Hepatocyte (in vitro differentiated cells): Measurements from ENCODE around the gene MIGA2. TPM values are rescaled to one million over a fixed set of nuclear protein-coding genes. Genes with fewer than 3 reads are reported as not detected.

Source experiments
- DNase-seq: peaks from one replicate; pipeline ENCODE4 v3.0.0-alpha.2; 2016; ENCODE audit warnings: low spot score
- H2AFZ ChIP-seq: fragments of 200-600 bp; sonication (generic); 2 replicates; pipeline ENCODE4 v1.6.0; 2016; ENCODE audit warnings: antibody characterized with exemption, mild to moderate bottlenecking
- H3K27ac ChIP-seq: fragments of 200-600 bp; sonication (generic); 2 replicates; pipeline ENCODE4 v1.5.1; 2016; ENCODE audit warnings: mild to moderate bottlenecking
- H3K27me3 ChIP-seq: fragments of 200-600 bp; sonication (generic); 2 replicates; pipeline ENCODE4 v1.6.1; 2016
- H3K36me3 ChIP-seq: fragments of 200-600 bp; sonication (generic); replicated peaks from 2 replicates; pipeline ENCODE4 v1.5.1; 2016; ENCODE audit warnings: low read depth; ENCODE audit not compliant: insufficient read depth
- H3K4me1 ChIP-seq: fragments of 200-600 bp; sonication (generic); 2 replicates; pipeline ENCODE4 v1.5.1; 2016; ENCODE audit warnings: mild to moderate bottlenecking, moderate library complexity; ENCODE audit not compliant: insufficient read depth
- H3K4me2 ChIP-seq: fragments of 200-600 bp; sonication (generic); 2 replicates; pipeline ENCODE4 v1.6.0; 2016
- H3K4me3 ChIP-seq: fragments of 200-600 bp; sonication (generic); 2 replicates; pipeline ENCODE4 v1.5.1; 2016; ENCODE audit warnings: mild to moderate bottlenecking
- H3K79me2 ChIP-seq: fragments of 200-600 bp; sonication (generic); 2 replicates; pipeline ENCODE4 v1.6.0; 2017; ENCODE audit warnings: mild to moderate bottlenecking
- H3K9me2 ChIP-seq: fragments of 200-600 bp; sonication (generic); replicated peaks from 2 replicates; pipeline ENCODE4 v1.6.0; 2017; ENCODE audit warnings: mild to moderate bottlenecking; ENCODE audit not compliant: insufficient read depth
- H3K9me3 ChIP-seq: fragments of 200-600 bp; sonication (generic); 2 replicates; pipeline ENCODE4 v1.5.1; 2016; ENCODE audit warnings: low read depth, mild to moderate bottlenecking
- H4K20me1 ChIP-seq: fragments of 200-600 bp; sonication (generic); 2 replicates; pipeline ENCODE4 v1.6.0; 2016; ENCODE audit warnings: mild to moderate bottlenecking; ENCODE audit not compliant: insufficient read depth, poor library complexity, severe bottlenecking
- EZH2 ChIP-seq: fragments of 200-600 bp; sonication (generic); IDR thresholded peaks from 2 replicates; pipeline ENCODE4 v1.6.1; 2016; ENCODE audit warnings: antibody characterized with exemption, mild to moderate bottlenecking, borderline replicate concordance
- EZH2phosphoT487 ChIP-seq: fragments of 200-600 bp; sonication (generic); IDR thresholded peaks from one replicate; pipeline ENCODE4 v1.6.1; 2018; ENCODE audit warnings: antibody characterized with exemption, mild to moderate bottlenecking, low read depth, moderate library complexity; ENCODE audit not compliant: unreplicated experiment, severe bottlenecking
- WGBS: methylation state at CpG from one replicate; pipeline ENCODE4 v1.1.6; 2016; ENCODE audit warnings: low lambda C conversion rate; ENCODE audit errors: missing lambda C conversion rate; 5-methylcytosine and 5-hydroxymethylcytosine counted together
- polyA plus RNA-seq: library from polyadenylated mRNA; unstranded; fragments of >200 nt; fragmentation: Nextera tagmentation; extraction: Ambion mirVana; gene quantifications from 2 replicates; pipeline ENCODE4 v1.2.1, GENCODE V29; 2016
- total RNA-seq: library from RNA; depleted of rRNA; stranded (reverse); fragments of >200 nt; gene quantifications from 2 replicates; pipeline ENCODE4 v1.2.3, GENCODE V29; 2014
- TF ChIP-seq, protein P1 (sequence below): fragments of 200-600 bp; sonication (generic); IDR thresholded peaks from 2 replicates; pipeline ENCODE4 v1.5.1; 2016; ENCODE audit warnings: antibody characterized with exemption, mild to moderate bottlenecking; ENCODE audit not compliant: poor library complexity

Gene MIGA2
- total and polyA plus RNA-seq, 2 experiments from 2014 or later, result 23.4 to 29.5 TPM

DNA sequence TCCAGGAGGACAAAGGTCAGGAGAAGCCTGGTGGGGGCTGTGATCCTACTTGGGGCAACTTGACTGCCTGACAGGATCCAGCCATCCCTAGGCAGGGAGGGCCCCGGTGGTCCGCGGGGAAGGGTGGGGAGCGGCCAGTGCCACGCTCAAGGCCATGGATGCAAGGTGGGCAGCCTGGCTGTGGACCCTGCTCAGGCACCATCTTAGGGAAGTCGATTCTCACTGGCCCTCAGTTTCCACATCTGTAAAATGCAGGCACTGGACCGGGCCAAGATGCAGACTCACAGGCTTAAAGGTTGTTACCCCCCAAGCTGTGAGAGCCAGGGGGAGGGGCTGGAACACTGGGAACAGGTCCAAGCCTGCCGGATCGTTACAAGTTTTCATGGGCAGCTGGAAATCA, 35.7 kb downstream of the MIGA2 start:
- H3K4me3 ChIP-seq, result no peak overlapping the region
- H3K4me2 ChIP-seq, result no peak overlapping the region
- H3K4me1 ChIP-seq, result no peaks in the 10 kb centered on the region
- no peaks in the 10 kb centered on the region for H3K36me3 ChIP-seq
- no peaks in the 10 kb centered on the region for H3K79me2 ChIP-seq
- H3K27me3 ChIP-seq, result no peaks in the 10 kb centered on the region
- WGBS, result 80% methylated on average over 8 of the region's 9 CpGs
- no peaks in the 10 kb centered on the region for H3K9me3 ChIP-seq
- H3K27ac ChIP-seq, result no peak overlapping the region
- TF ChIP-seq EZH2, result no peak
- TF ChIP-seq, protein P1, sequence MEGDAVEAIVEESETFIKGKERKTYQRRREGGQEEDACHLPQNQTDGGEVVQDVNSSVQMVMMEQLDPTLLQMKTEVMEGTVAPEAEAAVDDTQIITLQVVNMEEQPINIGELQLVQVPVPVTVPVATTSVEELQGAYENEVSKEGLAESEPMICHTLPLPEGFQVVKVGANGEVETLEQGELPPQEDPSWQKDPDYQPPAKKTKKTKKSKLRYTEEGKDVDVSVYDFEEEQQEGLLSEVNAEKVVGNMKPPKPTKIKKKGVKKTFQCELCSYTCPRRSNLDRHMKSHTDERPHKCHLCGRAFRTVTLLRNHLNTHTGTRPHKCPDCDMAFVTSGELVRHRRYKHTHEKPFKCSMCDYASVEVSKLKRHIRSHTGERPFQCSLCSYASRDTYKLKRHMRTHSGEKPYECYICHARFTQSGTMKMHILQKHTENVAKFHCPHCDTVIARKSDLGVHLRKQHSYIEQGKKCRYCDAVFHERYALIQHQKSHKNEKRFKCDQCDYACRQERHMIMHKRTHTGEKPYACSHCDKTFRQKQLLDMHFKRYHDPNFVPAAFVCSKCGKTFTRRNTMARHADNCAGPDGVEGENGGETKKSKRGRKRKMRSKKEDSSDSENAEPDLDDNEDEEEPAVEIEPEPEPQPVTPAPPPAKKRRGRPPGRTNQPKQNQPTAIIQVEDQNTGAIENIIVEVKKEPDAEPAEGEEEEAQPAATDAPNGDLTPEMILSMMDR, result no peak
- TF ChIP-seq EZH2phosphoT487, result no peak
- no peak overlapping the region for H2AFZ ChIP-seq
- no peaks in the 10 kb centered on the region for H3K9me2 ChIP-seq
- no peak for DNase-seq
- no peaks in the 10 kb centered on the region for H4K20me1 ChIP-seq

DNA sequence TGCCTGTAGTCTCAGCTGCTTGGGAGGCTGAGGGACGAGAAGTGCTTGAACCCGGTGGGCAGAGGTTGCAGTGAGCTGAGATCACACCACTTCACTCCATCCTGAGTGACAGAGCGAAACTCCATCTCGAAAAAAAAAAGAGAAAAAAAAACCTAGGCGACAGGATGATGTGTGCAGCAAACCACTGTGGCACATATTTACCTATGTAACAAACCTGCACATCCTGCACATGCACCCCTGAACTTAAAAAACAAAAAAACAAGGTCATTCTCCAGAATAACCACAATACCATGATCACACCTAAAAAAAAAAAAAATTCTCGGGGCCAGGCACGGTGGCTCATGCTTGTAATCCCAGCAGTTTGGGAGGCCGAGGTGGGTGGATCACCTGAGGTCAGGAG, 37.0 kb downstream of the MIGA2 start:
- 94% methylated on average over 8 of the region's 8 CpGs for WGBS
- Histone ChIP-seq H3K9me2 (no peaks in the 10 kb centered on the region), H4K20me1 (no peaks in the 10 kb centered on the region), H3K27ac (no peak overlapping the region), H3K79me2 (no peaks in the 10 kb centered on the region), H2AFZ (no peak overlapping the region), H3K9me3 (no peaks in the 10 kb centered on the region), H3K36me3 (no peaks in the 10 kb centered on the region), H3K4me2 (no peak overlapping the region), H3K4me1 (no peaks in the 10 kb centered on the region), H3K4me3 (no peak overlapping the region), H3K27me3 (no peaks in the 10 kb centered on the region)
- DNase-seq, result no peak
- TF ChIP-seq, protein P1, result no peak
- TF ChIP-seq EZH2, result no peak
- TF ChIP-seq EZH2phosphoT487, result no peak

DNA sequence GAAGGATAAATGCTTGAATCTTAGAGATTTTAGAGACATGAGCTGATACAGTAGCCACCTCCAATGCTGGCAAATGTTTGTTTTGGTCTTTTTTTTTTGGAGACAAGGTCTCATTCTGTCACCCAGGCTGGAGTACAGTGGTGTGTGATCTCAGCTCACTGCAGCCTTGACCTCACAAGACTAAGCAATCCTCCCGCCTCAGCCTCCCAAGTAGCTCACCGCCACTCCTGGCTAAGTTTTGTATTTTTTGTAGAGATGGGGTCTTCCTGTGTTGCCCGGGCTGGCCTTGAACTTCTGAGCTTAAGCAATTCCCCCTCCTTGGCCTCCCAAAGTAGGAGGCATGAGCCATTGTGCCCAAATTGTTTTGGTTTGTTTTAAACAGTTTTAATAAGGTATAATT, 37.7 kb downstream of the MIGA2 start:
- H4K20me1 ChIP-seq, result no peaks in the 10 kb centered on the region
- no peak for DNase-seq
- no peaks in the 10 kb centered on the region for H3K9me3 ChIP-seq
- no peaks in the 10 kb centered on the region for H3K79me2 ChIP-seq
- H3K4me2 ChIP-seq, result no peak overlapping the region
- no peaks in the 10 kb centered on the region for H3K4me1 ChIP-seq
- no peaks in the 10 kb centered on the region for H3K9me2 ChIP-seq
- H3K4me3 ChIP-seq, result no peak overlapping the region
- H3K27me3 ChIP-seq, result no peaks in the 10 kb centered on the region
- WGBS, result 94% methylated on average over 3 of the region's 3 CpGs
- no peak overlapping the region for H2AFZ ChIP-seq
- H3K36me3 ChIP-seq, result no peaks in the 10 kb centered on the region
- TF ChIP-seq, protein P1, result no peak
- no peak for TF ChIP-seq EZH2phosphoT487
- no peak overlapping the region for H3K27ac ChIP-seq

DNA sequence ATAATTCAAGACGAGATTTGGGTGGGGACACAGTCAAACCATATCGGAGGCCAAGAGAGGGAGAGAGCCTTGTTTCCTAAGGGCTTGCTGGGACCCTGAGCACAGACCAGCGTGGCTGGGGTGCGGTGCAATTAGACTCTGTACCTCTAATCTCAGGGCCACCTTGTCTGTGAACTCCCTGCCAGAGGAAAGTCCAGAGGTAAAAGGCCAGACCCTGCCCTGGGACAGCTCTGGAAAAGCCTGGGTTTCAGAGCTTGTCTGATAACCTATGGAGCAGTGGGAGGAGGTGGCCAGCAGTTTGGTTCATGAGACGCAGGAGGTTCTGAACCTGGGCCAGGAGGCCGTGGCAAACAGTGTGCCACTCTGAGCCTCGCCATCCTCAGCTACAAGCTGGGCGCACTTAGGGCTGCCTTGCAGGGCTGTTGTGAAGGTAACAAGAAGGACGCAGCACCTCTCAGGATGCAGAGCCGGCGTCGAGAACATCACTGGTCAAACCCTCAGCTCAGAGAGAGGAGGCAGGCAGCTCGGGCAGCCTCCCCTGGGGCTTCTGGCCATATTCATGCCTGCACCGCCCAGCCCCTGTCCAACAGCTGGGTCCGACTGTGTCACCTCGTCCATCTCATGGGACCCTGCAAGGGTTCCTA, 39.7 kb downstream of the MIGA2 start:
- 85% methylated on average over 16 of the region's 16 CpGs for WGBS
- no peak for TF ChIP-seq EZH2phosphoT487
- TF ChIP-seq EZH2, result no peak
- TF ChIP-seq, protein P1, result no peak
- H3K9me2 ChIP-seq, result no peaks in the 10 kb centered on the region
- H3K36me3 ChIP-seq, result no peaks in the 10 kb centered on the region
- no peaks in the 10 kb centered on the region for H4K20me1 ChIP-seq
- H3K27me3 ChIP-seq, result no peaks in the 10 kb centered on the region
- H3K4me2 ChIP-seq, result no peak overlapping the region
- no peak overlapping the region for H2AFZ ChIP-seq
- H3K27ac ChIP-seq, result peak overlapping the region; percentile 37
- no peaks in the 10 kb centered on the region for H3K4me1 ChIP-seq
- H3K9me3 ChIP-seq, result no peaks in the 10 kb centered on the region
- DNase-seq, result no peak
- H3K79me2 ChIP-seq, result peaks cover 3% of the 10 kb centered on the region
- H3K4me3 ChIP-seq, result no peak overlapping the region
